Mesendoderm (in vitro differentiated cells): ENCODE measurements around the gene PDCD2.

Experiments used
- DNase-seq: peaks from one replicate; pipeline ENCODE4 v3.0.0; 2013
- H2AK5ac ChIP-seq: 2 replicates; pipeline ENCODE4 v1.6.1; 2013; ENCODE audit warnings: low read length, inconsistent platforms
- H2BK120ac ChIP-seq: 2 replicates; pipeline ENCODE4 v1.6.1; 2013; ENCODE audit warnings: low read depth, mild to moderate bottlenecking, low read length, moderate library complexity, mixed read lengths
- H2BK15ac ChIP-seq: replicated peaks from 2 replicates; pipeline ENCODE4 v1.6.1; 2013; ENCODE audit warnings: low read depth, mild to moderate bottlenecking, moderate library complexity
- H2BK5ac ChIP-seq: 2 replicates; pipeline ENCODE4 v1.6.1; 2013; ENCODE audit warnings: low read length, inconsistent platforms
- H3K18ac ChIP-seq: 2 replicates; pipeline ENCODE4 v1.6.1; 2013; ENCODE audit warnings: mild to moderate bottlenecking, low read length, mixed read lengths
- H3K23ac ChIP-seq: one replicate; pipeline ENCODE4 v1.6.1; 2013; ENCODE audit warnings: low read length
- H3K27ac ChIP-seq: 2 replicates; pipeline ENCODE4 v1.5.1; 2013; ENCODE audit warnings: low read depth, mild to moderate bottlenecking, inconsistent platforms, low read length, moderate library complexity
- H3K27me3 ChIP-seq: 2 replicates; pipeline ENCODE4 v1.6.1; 2013; ENCODE audit warnings: low read length, control low read depth, mild to moderate bottlenecking, inconsistent platforms; ENCODE audit not compliant: insufficient read depth, poor library complexity
- H3K36me3 ChIP-seq: 2 replicates; pipeline ENCODE4 v1.6.1; 2013; ENCODE audit warnings: low read length, inconsistent platforms; ENCODE audit not compliant: control insufficient read depth, insufficient read depth
- H3K4ac ChIP-seq: one replicate; pipeline ENCODE4 v1.6.1; 2013; ENCODE audit warnings: low read depth, mild to moderate bottlenecking, low read length, moderate library complexity
- H3K4me1 ChIP-seq: 2 replicates; pipeline ENCODE4 v1.6.1; 2013; ENCODE audit warnings: low read depth, low read length, inconsistent platforms; ENCODE audit not compliant: control insufficient read depth
- H3K4me2 ChIP-seq: 2 replicates; pipeline ENCODE4 v1.6.1; 2013; ENCODE audit warnings: low read length
- H3K4me3 ChIP-seq: 2 replicates; pipeline ENCODE4 v1.5.1; 2013; ENCODE audit warnings: mild to moderate bottlenecking, low read length
- H3K56ac ChIP-seq: one replicate; pipeline ENCODE4 v1.6.1; 2013; ENCODE audit warnings: low read length
- H3K79me1 ChIP-seq: 2 replicates; pipeline ENCODE4 v1.6.1; 2013; ENCODE audit warnings: low read length, inconsistent platforms
- H3K79me2 ChIP-seq: 2 replicates; pipeline ENCODE4 v1.6.1; 2013; ENCODE audit warnings: mild to moderate bottlenecking, low read length; ENCODE audit not compliant: control insufficient read depth, insufficient read depth
- H3K9ac ChIP-seq: 2 replicates; pipeline ENCODE4 v1.6.1; 2013; ENCODE audit warnings: low read length, inconsistent platforms
- H4K5ac ChIP-seq: one replicate; pipeline ENCODE4 v1.6.1; 2013; ENCODE audit warnings: low read length
- H4K8ac ChIP-seq: one replicate; pipeline ENCODE4 v1.6.1; 2013; ENCODE audit warnings: low read depth, mild to moderate bottlenecking, control low read depth, low read length, moderate library complexity
- WGBS: extraction: QIAGEN DNeasy Blood & Tissue Kit; methylation state at CpG from one replicate; pipeline ENCODE4 v1.1.7; 2013; ENCODE audit warnings: low lambda C conversion rate, missing lambda C conversion rate; ENCODE audit not compliant: insufficient coverage; ENCODE audit errors: extremely low coverage; 5-methylcytosine and 5-hydroxymethylcytosine counted together

The PDCD2 gene

DNA sequence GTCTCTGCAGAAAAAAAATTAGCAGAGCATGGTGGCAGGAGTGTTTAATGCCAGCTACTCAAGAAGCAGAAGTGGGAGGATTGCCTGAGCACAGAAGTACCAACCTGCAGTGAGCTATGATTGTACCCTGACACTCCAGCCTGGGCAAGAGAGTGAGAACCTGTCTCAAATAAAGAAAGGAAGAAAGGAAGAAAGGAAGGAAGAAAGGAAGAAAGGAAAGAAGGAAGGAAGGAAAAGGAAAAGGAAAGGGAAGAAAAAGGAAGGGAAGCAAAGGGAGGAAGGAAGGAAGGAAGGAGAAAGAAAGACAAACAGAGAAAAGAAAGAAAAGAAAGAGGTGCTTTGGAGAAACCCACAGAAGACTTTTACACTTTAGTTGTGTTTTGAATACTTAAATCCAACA, 12.8 kb upstream of the PDCD2 start:
- Histone ChIP-seq H2AK5ac (no peak overlapping the region), H4K8ac (no peak overlapping the region), H2BK120ac (no peak overlapping the region), H3K4me3 (no peak overlapping the region), H3K4me1 (no peaks in the 10 kb centered on the region), H3K18ac (no peak overlapping the region), H3K79me1 (no peaks in the 10 kb centered on the region), H3K27me3 (no peaks in the 10 kb centered on the region), H3K9ac (no peak overlapping the region), H3K79me2 (no peaks in the 10 kb centered on the region), H2BK15ac (no peak overlapping the region), H2BK5ac (no peak overlapping the region), H3K56ac (no peak overlapping the region), H3K23ac (no peak overlapping the region), H3K4me2 (no peak overlapping the region), H3K36me3 (no peaks in the 10 kb centered on the region), H3K4ac (no peak overlapping the region), H3K27ac (no peak overlapping the region), H4K5ac (no peak overlapping the region)
- no peak for DNase-seq

DNA sequence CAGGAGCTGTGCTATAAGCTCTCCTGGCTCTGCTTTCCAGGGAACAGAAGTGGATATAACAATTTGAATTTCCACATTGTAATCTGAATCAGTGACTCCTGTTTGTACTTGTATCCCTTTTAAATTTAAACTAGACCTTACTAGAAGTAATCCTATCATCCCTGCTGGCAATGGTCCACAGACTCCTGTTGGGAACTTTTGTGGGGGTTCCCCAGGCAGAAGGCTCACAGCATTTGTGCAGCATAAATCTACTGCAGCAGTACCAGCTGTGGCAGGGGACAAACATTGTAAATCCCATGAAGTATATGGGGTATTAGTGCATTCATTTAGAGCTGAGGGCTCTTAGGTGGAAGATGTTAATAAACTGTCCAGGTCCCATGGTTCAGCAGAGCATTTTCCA, 12.0 kb upstream of the PDCD2 start:
- Histone ChIP-seq H3K18ac (peak overlapping the region; percentile 28), H4K8ac (no peak overlapping the region), H3K27ac (no peak overlapping the region), H2AK5ac (no peak overlapping the region), H3K79me1 (no peaks in the 10 kb centered on the region), H4K5ac (no peak overlapping the region), H2BK120ac (no peak overlapping the region), H3K4me1 (no peaks in the 10 kb centered on the region), H3K56ac (no peak overlapping the region), H3K9ac (no peak overlapping the region), H3K23ac (no peak overlapping the region), H3K4me3 (no peak overlapping the region), H3K4ac (no peak overlapping the region), H2BK5ac (no peak overlapping the region), H3K36me3 (no peaks in the 10 kb centered on the region), H3K4me2 (no peak overlapping the region), H3K27me3 (no peaks in the 10 kb centered on the region), H3K79me2 (no peaks in the 10 kb centered on the region), H2BK15ac (no peak overlapping the region)
- DNase-seq = no peak

DNA sequence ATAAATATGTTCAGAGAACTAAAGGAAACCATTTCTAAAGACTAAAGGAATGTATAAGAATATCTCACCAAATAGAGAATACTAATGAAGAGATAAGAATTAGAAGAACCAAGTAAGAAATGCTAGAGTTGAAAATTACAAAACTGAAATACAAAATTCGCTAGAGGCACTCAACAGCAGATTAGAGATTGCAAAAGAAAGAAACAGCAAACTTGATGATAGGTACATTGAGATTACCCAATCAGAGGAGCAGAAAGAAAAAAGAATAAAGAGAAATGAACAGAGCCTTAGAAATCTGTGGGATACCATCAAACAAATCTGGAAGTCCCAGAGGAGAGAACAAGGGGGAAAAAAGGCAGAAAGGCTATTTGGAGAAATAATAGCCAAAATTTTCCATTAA, 6.3 kb upstream of the PDCD2 start:
- Histone ChIP-seq H3K4ac (no peak overlapping the region), H3K18ac (no peak overlapping the region), H3K79me2 (no peaks in the 10 kb centered on the region), H3K4me1 (no peaks in the 10 kb centered on the region), H3K79me1 (no peaks in the 10 kb centered on the region), H3K36me3 (no peaks in the 10 kb centered on the region), H3K4me3 (no peak overlapping the region), H3K27me3 (no peaks in the 10 kb centered on the region), H3K23ac (no peak overlapping the region), H2BK15ac (no peak overlapping the region), H3K9ac (no peak overlapping the region), H4K8ac (no peak overlapping the region), H2AK5ac (no peak overlapping the region), H4K5ac (no peak overlapping the region), H2BK120ac (no peak overlapping the region), H2BK5ac (no peak overlapping the region), H3K4me2 (no peak overlapping the region), H3K56ac (no peak overlapping the region), H3K27ac (no peak overlapping the region)
- no peak for DNase-seq
- WGBS = no CpG with 5 or more reads among the region's 1 CpG

DNA sequence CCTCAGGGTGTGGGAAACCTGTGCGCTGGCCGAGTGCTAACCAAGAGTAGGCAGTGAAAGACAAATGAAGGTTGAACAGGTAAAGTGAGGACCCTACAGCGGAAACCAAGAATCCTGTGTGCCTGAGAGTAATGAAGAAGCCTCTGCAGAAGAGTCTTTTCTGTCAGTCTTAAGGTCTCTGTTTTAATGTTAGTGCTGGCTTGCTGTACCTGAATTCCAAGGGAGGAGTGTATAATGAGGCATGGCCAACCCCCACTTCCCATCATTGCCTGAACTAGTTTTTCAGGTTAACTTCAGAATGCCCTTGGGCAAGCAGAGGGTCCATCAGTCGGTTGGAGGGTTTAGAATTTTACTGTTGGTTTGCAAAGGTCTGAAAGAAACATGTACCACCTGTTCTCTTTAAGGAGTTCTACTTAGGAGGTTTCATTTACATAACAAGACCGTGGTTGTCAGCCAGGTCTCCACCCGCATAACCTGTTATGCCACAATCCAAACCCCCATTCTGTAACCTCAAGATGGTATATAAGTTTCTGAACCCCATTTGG, 589 bp upstream of the PDCD2 start:
- H4K8ac ChIP-seq = no peak overlapping the region
- no peak overlapping the region for H4K5ac ChIP-seq
- peak overlapping the region; percentile 80 for H3K9ac ChIP-seq
- no peak overlapping the region for H2BK120ac ChIP-seq
- H3K4me1 ChIP-seq = peaks cover 2% of the 10 kb centered on the region
- no peak overlapping the region for H2AK5ac ChIP-seq
- H3K4me3 ChIP-seq = peak overlapping the region; percentile 44
- peak overlapping the region; percentile 89 for H3K4me2 ChIP-seq
- peak overlapping the region; percentile 94 for H3K56ac ChIP-seq
- peaks cover 8% of the 10 kb centered on the region for H3K79me1 ChIP-seq
- peak; percentile 69 for DNase-seq
- peak overlapping the region; percentile 49 for H3K27ac ChIP-seq
- peaks cover 21% of the 10 kb centered on the region for H3K79me2 ChIP-seq
- peaks cover 7% of the 10 kb centered on the region for H3K36me3 ChIP-seq
- no peak overlapping the region for H2BK15ac ChIP-seq
- WGBS = no CpG with 5 or more reads among the region's 6 CpGs
- H3K27me3 ChIP-seq = no peaks in the 10 kb centered on the region
- H2BK5ac ChIP-seq = peak overlapping the region; percentile 45
- H3K4ac ChIP-seq = peak overlapping the region; percentile 74
- H3K23ac ChIP-seq = peak overlapping the region; percentile 72
- peak overlapping the region; percentile 24 for H3K18ac ChIP-seq

DNA sequence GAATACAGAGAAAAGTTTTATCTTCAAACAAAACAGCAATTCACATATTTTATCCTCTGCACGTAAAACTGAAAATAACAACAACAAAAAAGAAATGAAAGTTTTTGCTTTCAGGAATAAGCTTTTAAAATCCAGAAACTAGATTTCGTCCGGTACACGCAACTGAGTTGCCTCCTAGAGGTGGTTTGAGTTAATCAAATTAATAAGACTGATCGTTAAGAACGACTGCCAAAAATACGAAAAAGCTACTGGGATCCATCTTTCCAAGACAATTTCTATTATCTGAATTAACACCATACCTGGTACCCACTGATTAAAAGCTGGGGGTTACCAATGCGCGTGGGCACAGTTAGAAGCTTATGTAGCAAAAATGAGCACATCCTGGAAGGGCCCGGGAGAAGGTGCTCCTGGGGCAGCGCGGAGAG, 669 bp downstream of the PDCD2 start:
- H2AK5ac ChIP-seq = no peak overlapping the region
- peak overlapping the region; percentile 86 for H3K4me3 ChIP-seq
- no CpG with 5 or more reads among the region's 12 CpGs for WGBS
- no peak overlapping the region for H4K5ac ChIP-seq
- H3K27ac ChIP-seq = no peak overlapping the region
- H2BK120ac ChIP-seq = no peak overlapping the region
- peak overlapping the region; percentile 44 for H3K4ac ChIP-seq
- H3K27me3 ChIP-seq = no peaks in the 10 kb centered on the region
- H3K56ac ChIP-seq = peak overlapping the region; percentile 99
- H2BK5ac ChIP-seq = peak overlapping the region; percentile 61
- no peak overlapping the region for H3K23ac ChIP-seq
- peaks cover 7% of the 10 kb centered on the region for H3K36me3 ChIP-seq
- peaks cover 8% of the 10 kb centered on the region for H3K79me1 ChIP-seq
- no peak overlapping the region for H4K8ac ChIP-seq
- H3K18ac ChIP-seq = peak overlapping the region; percentile 75
- H3K9ac ChIP-seq = peak overlapping the region; percentile 86
- no peak overlapping the region for H2BK15ac ChIP-seq
- peaks cover 2% of the 10 kb centered on the region for H3K4me1 ChIP-seq
- DNase-seq = no peak
- peaks cover 21% of the 10 kb centered on the region for H3K79me2 ChIP-seq
- peak overlapping the region; percentile 82 for H3K4me2 ChIP-seq

DNA sequence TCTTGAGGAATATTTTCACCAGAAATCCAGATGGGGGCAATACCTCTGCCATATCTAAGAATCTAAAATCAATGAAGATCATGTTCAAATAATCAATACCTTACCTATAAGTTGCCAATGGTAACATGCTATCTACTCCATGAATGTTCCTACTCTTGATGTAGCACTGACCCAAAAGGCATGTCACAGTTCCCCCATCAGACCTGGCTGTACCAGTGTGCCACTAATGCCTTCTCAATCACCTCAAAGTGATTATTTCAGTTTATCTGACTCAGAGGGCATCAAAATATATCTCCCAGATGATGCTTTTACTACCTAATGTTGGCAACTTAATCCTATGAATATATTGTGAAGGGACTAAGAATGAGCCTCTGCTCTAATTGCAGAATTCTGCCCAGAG, 5.5 kb downstream of the PDCD2 start:
- peaks cover 8% of the 10 kb centered on the region for H3K79me1 ChIP-seq
- no peaks in the 10 kb centered on the region for H3K27me3 ChIP-seq
- H3K56ac ChIP-seq = no peak overlapping the region
- peaks cover 7% of the 10 kb centered on the region for H3K36me3 ChIP-seq
- no peak overlapping the region for H3K9ac ChIP-seq
- no peak overlapping the region for H2BK120ac ChIP-seq
- no peak overlapping the region for H3K27ac ChIP-seq
- H3K4ac ChIP-seq = no peak overlapping the region
- H2BK5ac ChIP-seq = no peak overlapping the region
- no peak overlapping the region for H4K5ac ChIP-seq
- H3K4me2 ChIP-seq = no peak overlapping the region
- H2AK5ac ChIP-seq = no peak overlapping the region
- no peak overlapping the region for H3K18ac ChIP-seq
- no peak overlapping the region for H3K4me3 ChIP-seq
- H3K23ac ChIP-seq = no peak overlapping the region
- peaks cover 2% of the 10 kb centered on the region for H3K4me1 ChIP-seq
- no peak overlapping the region for H2BK15ac ChIP-seq
- no peak overlapping the region for H4K8ac ChIP-seq
- H3K79me2 ChIP-seq = peaks cover 16% of the 10 kb centered on the region
- DNase-seq = no peak
